ENCODE data around the gene GIPC3.
"Not testable (repeated sequence)": the region's sequence is repeated elsewhere in the genome, so short reads cannot be mapped to it uniquely, and the experiment has no call there.

The GIPC3 gene

DNA sequence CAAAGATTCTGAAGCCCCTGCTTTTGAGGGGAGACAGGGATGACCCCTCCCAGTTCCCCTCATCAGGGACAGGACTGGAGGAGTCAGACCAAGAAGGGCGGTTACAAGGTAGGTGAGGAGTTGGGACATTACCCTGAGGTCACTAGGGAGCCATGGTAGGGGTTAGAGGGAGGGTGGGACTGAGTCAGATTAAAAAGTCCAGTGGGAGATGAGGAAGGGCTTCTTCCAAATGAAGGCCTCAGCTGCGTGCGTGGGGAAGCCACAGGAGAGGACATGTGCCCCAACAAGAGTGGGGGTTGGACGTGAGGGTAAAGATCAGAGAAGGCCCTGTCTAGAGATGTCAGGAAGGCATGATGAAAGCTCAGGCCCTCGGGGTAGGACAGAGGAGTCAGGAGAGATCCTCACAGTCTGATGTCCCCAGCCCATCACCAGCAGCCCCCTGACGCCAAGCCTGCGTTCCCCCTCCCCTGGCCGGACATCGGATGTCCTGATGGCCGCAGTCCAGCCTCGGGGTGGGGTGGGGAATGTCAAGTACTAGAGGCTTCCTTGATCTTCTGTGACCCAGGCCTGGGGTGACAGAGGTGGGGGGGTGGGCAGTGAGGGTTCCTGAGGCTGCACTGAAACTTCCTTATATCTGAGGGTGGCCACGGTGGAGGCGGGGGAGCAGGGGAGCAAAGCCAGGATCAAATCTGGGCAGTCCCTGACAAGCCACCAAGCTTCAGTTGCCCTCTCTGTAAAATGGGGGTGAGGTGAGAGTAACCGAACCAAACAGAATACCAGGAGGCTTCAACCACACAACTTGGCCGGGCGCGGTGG lies 21.4 kb upstream of the GIPC3 start:
- H3K4me3 ChIP-seq (ENCODE audit: low read depth, low read length) = no peak overlapping the region
- TF ChIP-seq, protein P1, sequence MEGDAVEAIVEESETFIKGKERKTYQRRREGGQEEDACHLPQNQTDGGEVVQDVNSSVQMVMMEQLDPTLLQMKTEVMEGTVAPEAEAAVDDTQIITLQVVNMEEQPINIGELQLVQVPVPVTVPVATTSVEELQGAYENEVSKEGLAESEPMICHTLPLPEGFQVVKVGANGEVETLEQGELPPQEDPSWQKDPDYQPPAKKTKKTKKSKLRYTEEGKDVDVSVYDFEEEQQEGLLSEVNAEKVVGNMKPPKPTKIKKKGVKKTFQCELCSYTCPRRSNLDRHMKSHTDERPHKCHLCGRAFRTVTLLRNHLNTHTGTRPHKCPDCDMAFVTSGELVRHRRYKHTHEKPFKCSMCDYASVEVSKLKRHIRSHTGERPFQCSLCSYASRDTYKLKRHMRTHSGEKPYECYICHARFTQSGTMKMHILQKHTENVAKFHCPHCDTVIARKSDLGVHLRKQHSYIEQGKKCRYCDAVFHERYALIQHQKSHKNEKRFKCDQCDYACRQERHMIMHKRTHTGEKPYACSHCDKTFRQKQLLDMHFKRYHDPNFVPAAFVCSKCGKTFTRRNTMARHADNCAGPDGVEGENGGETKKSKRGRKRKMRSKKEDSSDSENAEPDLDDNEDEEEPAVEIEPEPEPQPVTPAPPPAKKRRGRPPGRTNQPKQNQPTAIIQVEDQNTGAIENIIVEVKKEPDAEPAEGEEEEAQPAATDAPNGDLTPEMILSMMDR (IDR thresholded peaks at IDR 0.05; ENCODE audit: low read depth, low read length) = no peak

DNA sequence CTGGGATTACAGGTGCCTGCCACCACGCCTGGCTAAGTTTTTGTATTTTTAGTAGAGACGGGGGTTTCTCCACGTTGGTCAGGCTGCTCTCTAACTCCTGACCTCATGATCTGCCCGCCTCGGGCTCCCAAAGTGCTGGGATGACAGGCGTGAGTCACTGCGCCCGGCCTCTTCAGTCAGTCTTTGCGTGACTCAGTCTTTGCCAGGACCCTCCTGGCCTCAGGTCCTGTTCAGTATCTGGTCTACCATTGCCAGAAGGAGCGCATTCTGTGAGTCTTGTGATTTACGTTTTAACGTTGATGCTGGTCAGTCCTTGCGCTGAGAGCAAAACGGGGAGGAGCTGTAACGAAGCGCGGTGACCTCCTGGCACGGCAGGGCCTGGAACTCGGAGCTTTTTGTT lies 20.1 kb upstream of the GIPC3 start:
- TF ChIP-seq, protein P1 (IDR thresholded peaks at IDR 0.05; ENCODE audit: low read depth, low read length) = no peak
- no peak overlapping the region for H3K4me3 ChIP-seq (ENCODE audit: low read depth, low read length)

- H3K4me3 ChIP-seq (ENCODE audit: low read depth, low read length) = not testable (repeated sequence)
Measured at GRCh38 chr19:3570042-3570441, 15.2 kb upstream of the GIPC3 start.

DNA sequence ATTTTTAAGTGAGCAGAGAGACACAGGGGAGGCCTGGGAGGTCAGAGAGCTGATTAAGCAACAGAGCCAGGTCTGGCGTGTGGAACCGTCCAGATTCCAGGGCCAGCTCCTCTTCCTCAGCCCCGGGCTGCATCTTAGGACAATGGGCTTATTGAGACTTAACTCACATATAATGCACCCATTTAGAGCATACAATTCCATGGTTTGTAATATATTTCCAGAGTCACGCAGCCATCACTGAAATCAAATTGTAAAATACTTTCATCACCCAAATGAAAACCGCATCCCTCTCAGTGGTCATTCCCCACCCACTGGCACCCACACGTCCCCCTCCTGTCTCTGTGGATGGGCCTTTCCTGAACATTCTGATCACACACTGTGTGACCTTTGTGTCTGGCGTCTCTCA lies 14.7 kb upstream of the GIPC3 start:
- TF ChIP-seq, protein P1 (IDR thresholded peaks at IDR 0.05; ENCODE audit: low read depth, low read length) = no peak
- no peak overlapping the region for H3K4me3 ChIP-seq (ENCODE audit: low read depth, low read length)

DNA sequence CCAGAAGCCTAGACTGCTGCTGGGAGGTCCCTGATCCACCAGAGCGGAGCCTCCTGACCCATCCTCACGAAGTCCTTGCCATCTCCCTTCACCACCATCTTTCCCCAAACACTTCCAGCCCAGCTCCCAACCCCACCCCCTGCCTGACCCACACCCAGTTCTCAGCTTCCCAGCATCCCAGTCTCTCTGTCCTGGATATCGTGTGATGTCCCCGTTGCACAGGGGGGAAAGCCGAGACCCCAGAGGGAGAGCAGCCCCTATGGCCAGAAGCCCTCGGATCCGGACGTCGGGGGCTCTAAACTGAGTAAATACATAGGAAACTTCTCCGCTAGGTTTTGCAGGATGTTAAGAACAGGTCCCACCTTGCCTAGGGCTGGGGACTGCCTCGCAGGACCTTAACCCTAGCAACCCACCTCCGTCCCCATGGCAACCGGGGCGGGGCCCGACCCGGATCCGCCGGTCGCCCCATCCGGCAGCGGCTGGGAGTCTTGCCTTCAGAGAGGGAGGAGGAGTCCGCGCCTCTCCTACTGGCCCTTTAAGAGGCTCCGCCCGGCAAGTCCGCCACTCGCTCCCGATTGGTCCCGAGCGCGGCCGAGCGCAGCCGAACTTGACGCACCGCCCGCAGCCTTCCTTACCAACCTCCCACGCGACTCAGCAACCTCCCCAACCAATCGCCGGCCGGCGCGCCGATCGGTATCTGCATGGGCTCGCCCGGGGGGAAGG lies 13.0 kb upstream of the GIPC3 start:
- TF ChIP-seq, protein P1 (IDR thresholded peaks at IDR 0.05; ENCODE audit: low read depth, low read length) = no peak
- peak overlapping the region; percentile 68 for H3K4me3 ChIP-seq (ENCODE audit: low read depth, low read length)

DNA sequence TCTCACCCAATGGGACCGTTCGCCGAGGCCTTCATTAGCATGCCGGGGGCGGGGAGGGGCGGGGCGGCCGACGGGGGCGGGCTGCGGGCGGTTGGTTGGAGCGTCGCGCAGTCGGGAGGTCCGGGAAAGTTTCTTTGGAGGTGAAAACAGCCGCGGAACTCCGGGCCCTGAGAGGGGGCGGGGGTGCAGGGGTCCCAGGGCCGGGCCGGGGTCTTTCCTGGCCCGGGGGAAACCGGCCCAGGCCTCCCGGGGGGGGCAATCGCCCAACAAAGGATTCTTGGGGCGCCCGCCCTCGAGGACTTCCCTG lies 12.5 kb upstream of the GIPC3 start, which contains the start of gene HMG20B:
HMG20B (plus strand) TSS at position 90 of the 307 bp plus-strand sequence. CDS start 366 bp downstream, outside the sequence.
- peak within 1 kb of the TSS; percentile 91 for H3K4me3 ChIP-seq (ENCODE audit: low read depth, low read length)
- TF ChIP-seq, protein P1 (IDR thresholded peaks at IDR 0.05; ENCODE audit: low read depth, low read length) = no peak

DNA sequence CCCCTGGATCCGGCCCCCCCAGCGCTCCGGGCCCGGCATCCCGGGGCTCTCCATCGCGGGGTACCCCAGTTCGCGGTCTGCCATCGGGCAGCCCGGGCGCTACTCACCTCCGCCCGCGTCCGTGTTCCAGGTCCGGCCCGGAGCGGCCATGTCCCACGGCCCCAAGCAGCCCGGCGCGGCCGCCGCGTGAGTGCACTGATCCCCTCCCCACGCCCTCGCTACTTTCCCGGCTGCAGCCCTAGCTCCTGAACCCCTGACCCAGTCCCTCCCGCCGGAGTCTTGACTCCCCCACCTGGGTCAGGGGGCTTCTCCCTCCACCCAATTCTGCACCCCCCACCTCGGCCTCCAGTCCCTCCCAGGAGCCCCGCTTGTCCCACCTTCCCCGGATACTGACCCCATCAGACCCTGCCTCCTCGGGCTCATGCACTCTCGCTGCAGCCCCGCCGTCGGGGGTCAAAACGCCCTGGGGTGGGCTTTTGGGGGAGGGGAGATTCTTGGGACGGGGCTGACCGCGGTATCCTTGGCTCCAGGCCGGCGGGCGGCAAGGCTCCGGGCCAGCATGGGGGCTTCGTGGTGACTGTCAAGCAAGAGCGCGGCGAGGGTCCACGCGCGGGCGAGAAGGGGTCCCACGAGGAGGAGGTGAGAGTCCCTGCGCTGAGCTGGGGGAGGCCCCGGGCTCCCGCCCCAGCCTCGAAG lies 12.0 kb upstream of the GIPC3 start:
- TF ChIP-seq, protein P1 (IDR thresholded peaks at IDR 0.05; ENCODE audit: low read depth, low read length) = no peak
- H3K4me3 ChIP-seq (ENCODE audit: low read depth, low read length) = peak overlapping the region; percentile 91

Measured in WI38 (cell line).